K562 (cell line): ENCODE data around the gene BEST1. TPM values are rescaled to one million over a fixed set of nuclear protein-coding genes. Genes with fewer than 3 reads are reported as not detected.

Experiments
- ATAC-seq: fragments of 200-7000 bp; cut with Tn5 transposase; 3 replicates; pipeline ENCODE4 v1.9.1; 2020; ENCODE audit warnings: moderate library complexity
- Bru-seq: library from RNA; stranded (reverse); fragments of 400-500 nt; gene quantifications from one replicate; lab custom pipeline; 2021; lab: Mats Ljungman, UMichigan
- BruChase-seq, 2 experiments: library from RNA; stranded (reverse); fragments of 400-500 nt; gene quantifications; one replicate each; lab custom pipeline; 2021; lab: Mats Ljungman, UMichigan
- BruUV-seq: library from RNA; stranded (reverse); fragments of 400-500 nt; replicated peaks from 2 replicates; lab custom pipeline; 2021; lab: Mats Ljungman, UMichigan
- CTCF ChIA-PET: fragments of 300-600 bp; formaldehyde crosslinking; extraction: SDS; loops from one replicate; lab custom pipeline; 2021; ENCODE audit warnings: low intra/inter-chr PET ratio; lab: Yijun Ruan, JAX
- POLR2A ChIA-PET: fragments of 300-600, 350-650 bp; sonication (Branson Sonifier 250); formaldehyde crosslinking; extraction: SDS; loops from one replicate; lab custom pipeline; 2021; ENCODE audit warnings: antibody characterized with exemption, inconsistent platforms; lab: Yijun Ruan, JAX
- DNase-seq, 4 experiments: peaks; one replicate each; pipeline versions ENCODE4 v3.0.0 to v3.0.0-alpha.2; 2011 to 2018; ENCODE audit warnings: low spot score in 3 of 4, mixed read lengths in 3 of 4; ENCODE audit errors: extremely low read depth in 1 of 4
- FAIRE-seq: peaks from 2 replicates; lab custom pipeline; 2011; peaks lifted over from hg19 to GRCh38; lab: Jason Lieb, UNC
- H2AFZ ChIP-seq: 2 replicates; pipeline ENCODE4 v1.6.0; 2011; ENCODE audit warnings: low read depth, low read length, control low read depth, inconsistent platforms
- H3K27ac ChIP-seq: fragments of 200-600 bp; 3 replicates; pipeline ENCODE4 v1.8.0; 2011; ENCODE audit warnings: low read depth, mild to moderate bottlenecking, control low read depth, inconsistent platforms, low read length, moderate library complexity, mixed read lengths; ENCODE audit errors: extremely low read depth
- H3K27me3 ChIP-seq, 2 experiments: fragments of 300-600 bp in 1 of 2; 2 replicates in 1 of 2; 3 replicates in 1 of 2; pipeline versions ENCODE4 v1.6.0 to v1.8.0; 2011; ENCODE audit warnings: inconsistent platforms in 2 of 2, low read length in 2 of 2, mild to moderate bottlenecking in 1 of 2, mixed read lengths in 1 of 2, moderate library complexity in 1 of 2; ENCODE audit not compliant: control insufficient read depth in 2 of 2, insufficient read depth in 2 of 2
- H3K36me3 ChIP-seq: fragments of 300-600 bp; 3 replicates; pipeline ENCODE4 v1.8.0; 2011; ENCODE audit warnings: mild to moderate bottlenecking, low read length, inconsistent platforms; ENCODE audit not compliant: control insufficient read depth, insufficient read depth
- H3K4me1 ChIP-seq, 2 experiments: fragments of 200-600 bp in 1 of 2; replicated peaks in 1 of 2; 2 replicates in 1 of 2; 3 replicates in 1 of 2; pipeline versions ENCODE4 v1.5.1 to v1.8.0; 2011; ENCODE audit warnings: inconsistent platforms in 2 of 2, low read length in 2 of 2, mild to moderate bottlenecking in 1 of 2, mixed read lengths in 1 of 2, moderate library complexity in 1 of 2; ENCODE audit not compliant: control insufficient read depth in 2 of 2, insufficient read depth in 2 of 2
- H3K4me2 ChIP-seq: 2 replicates; pipeline ENCODE4 v1.6.1; 2011; ENCODE audit warnings: low read length, control low read depth, inconsistent platforms, mixed read lengths; ENCODE audit not compliant: insufficient read depth
- H3K4me3 ChIP-seq: fragments of 200-600 bp; sonication (generic), shearing (Covaris generic); 2 replicates; pipeline ENCODE4 v1.5.1; 2016; ENCODE audit warnings: control low read depth, inconsistent platforms
- H3K79me2 ChIP-seq: fragments of 200-600 bp; 3 replicates; pipeline ENCODE4 v1.8.0; 2011; ENCODE audit warnings: low read length, inconsistent platforms; ENCODE audit not compliant: control insufficient read depth, insufficient read depth
- H3K9ac ChIP-seq, 2 experiments: 2 replicates each; pipeline versions ENCODE4 v1.6.0 to v1.6.1; 2011; ENCODE audit warnings: low read depth in 2 of 2, low read length in 2 of 2, control low read depth in 1 of 2, inconsistent platforms in 1 of 2, mild to moderate bottlenecking in 1 of 2, mixed read lengths in 1 of 2; ENCODE audit not compliant: insufficient read depth in 1 of 2
- H3K9me1 ChIP-seq: one replicate; pipeline ENCODE4 v1.6.0; 2011; ENCODE audit warnings: inconsistent platforms, mild to moderate bottlenecking, low read length, moderate library complexity; ENCODE audit not compliant: control insufficient read depth, insufficient read depth
- H3K9me3 ChIP-seq: replicated peaks from 2 replicates; pipeline ENCODE4 v1.5.1; 2011; ENCODE audit warnings: low read depth, low read length, inconsistent platforms; ENCODE audit not compliant: control insufficient read depth, insufficient read depth
- H4K20me1 ChIP-seq: replicated peaks from 2 replicates; pipeline ENCODE4 v1.6.1; 2011; ENCODE audit warnings: low read length, inconsistent platforms, mixed read lengths; ENCODE audit not compliant: control insufficient read depth, insufficient read depth
- CHD4 ChIP-seq: fragments of 200-600 bp; sonication (generic); IDR thresholded peaks from 3 replicates; pipeline ENCODE4 v1.6.1; 2012; ENCODE audit warnings: low read depth, mild to moderate bottlenecking, mixed read lengths, low read length, inconsistent platforms; ENCODE audit not compliant: insufficient read depth, insufficient replicate concordance, poor library complexity, severe bottlenecking
- NCOR1 ChIP-seq: fragments of 450-650 bp; IDR thresholded peaks from 2 replicates; pipeline ENCODE4 v1.6.1; 2016; ENCODE audit warnings: mild to moderate bottlenecking, moderate library complexity
- NFIX ChIP-seq: fragments of 250-450 bp; sonication (Bioruptor Pico); IDR thresholded peaks from 2 replicates; pipeline ENCODE4 v1.4.0; 2020; ENCODE audit warnings: low read depth, mild to moderate bottlenecking, moderate library complexity
- POLR2G ChIP-seq: fragments of 200-400 bp; formaldehyde crosslinking; IDR thresholded peaks from 2 replicates; pipeline ENCODE4 v1.6.1; 2017; ENCODE audit warnings: low read depth, mild to moderate bottlenecking, antibody characterized with exemption, low read length, moderate library complexity
- TAF15 ChIP-seq: fragments of 200-400 bp; formaldehyde crosslinking; IDR thresholded peaks from 2 replicates; pipeline ENCODE4 v1.6.1; 2017; ENCODE audit warnings: mild to moderate bottlenecking, low read depth, low read length, moderate library complexity
- ZFP30 ChIP-seq: fragments of 250-450 bp; sonication (Bioruptor Pico); IDR thresholded peaks from 2 replicates; pipeline ENCODE4 v1.8.0; 2022; ENCODE audit warnings: moderate library complexity, mild to moderate bottlenecking, inconsistent platforms, borderline replicate concordance
- ZSCAN32 ChIP-seq: fragments of 450-650 bp; formaldehyde crosslinking; IDR thresholded peaks from 2 replicates; pipeline ENCODE4 v1.4.0; 2020; ENCODE audit warnings: mild to moderate bottlenecking, moderate library complexity
- WGBS: fragments of 100-300 bp; shearing (Covaris generic); methylation state at CpG from one replicate; pipeline ENCODE4 v1.1.6; 2016; ENCODE audit warnings: low coverage, mixed read lengths; ENCODE audit not compliant: insufficient coverage; ENCODE audit errors: missing lambda C conversion rate; 5-methylcytosine and 5-hydroxymethylcytosine counted together
- in situ Hi-C: fragments of 300-500 bp; cut with MboI; formaldehyde crosslinking; loops from 4 replicates; pipeline ENCODE4 v1.15.0; 2018; ENCODE audit warnings: inconsistent platforms, mixed read lengths
- intact Hi-C: fragments of 100-400 bp; cut with micrococcal nuclease; formaldehyde crosslinking; loops from 2 replicates; pipeline ENCODE4 v1.14.2; 2022
- long read RNA-seq, 3 experiments: library from polyadenylated mRNA in 2 of 3; library from RNA in 1 of 3; unstranded in 2 of 3; stranded (forward) in 1 of 3; transcript quantifications; one replicate each; pipeline ENCODE4 v2.0.0, GENCODE V29; 2019 to 2022
- polyA minus RNA-seq, 3 experiments: library from RNA; depleted of rRNA, polyadenylated mRNA; stranded (reverse); fragments of >200 nt; gene quantifications; 2 replicates each; pipeline ENCODE4 v1.2.3, GENCODE V29; 2011
- polyA plus RNA-seq, 8 experiments: library from polyadenylated mRNA; depleted of rRNA in 4 of 8; stranded (reverse) in 5 of 8; unstranded in 3 of 8; fragments of >200 nt; fragmentation: Nextera tagmentation in 2 of 8; fragmentation: Illumina TruSeq in 1 of 8; extraction: Ambion mirVana in 2 of 8; extraction: Trizol in 1 of 8; gene quantifications; 2 replicates each; pipeline versions ENCODE4 v1.2.1 to v1.2.3, GENCODE V29; 2011 to 2014; ENCODE audit warnings: inconsistent platforms in 1 of 8, missing spikeins in 1 of 8
- total RNA-seq, 7 experiments: library from RNA; depleted of rRNA in 6 of 7; stranded (reverse); fragments of >200 nt in 6 of 7; fragmentation: Illumina TruSeq in 2 of 7; extraction: Trizol in 2 of 7; gene quantifications; 2 replicates each; pipeline versions ENCODE4 v1.2.1 to v1.2.3, GENCODE V29; 2011 to 2021; ENCODE audit warnings: low replicate concordance in 1 of 7
- TF ChIP-seq, protein P1 (sequence below), 3 experiments: fragments of 200-800 bp in 1 of 3; fragments of 250-450 bp in 1 of 3; fragments of 450-650 bp in 1 of 3; sonication (Bioruptor Pico) in 1 of 3; sonication (Bioruptor generic) in 1 of 3; formaldehyde crosslinking in 1 of 3; IDR thresholded peaks; 2 replicates each; pipeline versions ENCODE4 v1.6.1 to v1.8.0; 2016 to 2022; ENCODE audit warnings: mild to moderate bottlenecking in 2 of 3, missing genetic modification characterization in 2 of 3, missing compliant biosample characterization in 1 of 3, moderate library complexity in 1 of 3
- TF ChIP-seq, protein P2 (sequence below): fragments of 450-650 bp; formaldehyde crosslinking; IDR thresholded peaks from 2 replicates; pipeline ENCODE4 v1.4.0; 2020; ENCODE audit warnings: mild to moderate bottlenecking, moderate library complexity
- TF ChIP-seq, protein P3 (sequence below): fragments of 250-450 bp; sonication (Bioruptor Pico); IDR thresholded peaks from 2 replicates; pipeline ENCODE4 v1.8.0; 2022; ENCODE audit warnings: moderate library complexity, mild to moderate bottlenecking, inconsistent platforms

Gene BEST1
- 4.5 and 6.1 TPM in 2 replicates for total RNA-seq (2011; cell fraction: chromatin; rRNA removed; ENCODE audit: low replicate concordance)
- 4.7 and 5.5 TPM in 2 replicates for total RNA-seq (2011; cell fraction: nucleolus; rRNA removed)
- 4.4 and 5.5 TPM in 2 replicates for total RNA-seq (2011; cell fraction: nucleoplasm; rRNA removed)
- total RNA-seq (2014; rRNA removed), result 0.36 and 0.61 TPM in 2 replicates
- total RNA-seq (2014; rRNA removed; fragmentation: Illumina TruSeq; extraction: Trizol), result 0.35 and 0.40 TPM in 2 replicates
- 0.07 and 0.11 TPM in 2 replicates for total RNA-seq (2015; rRNA removed; fragmentation: Illumina TruSeq; extraction: Trizol)
- total RNA-seq (2021), result 0.85 and 1.0 TPM in 2 replicates
- 0.22 and 0.49 TPM in 2 replicates for polyA plus RNA-seq (2011; rRNA removed)
- 0.15 and 0.35 TPM in 2 replicates for polyA plus RNA-seq (2011; cell fraction: cytosol; rRNA removed)
- polyA plus RNA-seq (2011; cell fraction: nucleus; rRNA removed), result 1.4 and 1.9 TPM in 2 replicates
- polyA plus RNA-seq (2012), result 1.0 and 15.0 TPM in 2 replicates
- 0.73 and 0.86 TPM in 2 replicates for polyA plus RNA-seq (2014; fragmentation: Illumina TruSeq; extraction: Trizol)
- polyA plus RNA-seq (2014; fragmentation: Nextera tagmentation; extraction: Ambion mirVana), result under 1 TPM; 0.27 to 0.62 TPM
- polyA plus RNA-seq (2014; rRNA removed), result 1.3 TPM in 2 replicates
- 0.28 and 0.66 TPM in 2 replicates for polyA minus RNA-seq (2011; rRNA and poly(A)+ RNA removed)
- not detected in 2 replicates for polyA minus RNA-seq (2011; cell fraction: cytosol; rRNA and poly(A)+ RNA removed)
- polyA minus RNA-seq (2011; cell fraction: nucleus; rRNA and poly(A)+ RNA removed), result 0.67 and 2.3 TPM in 2 replicates
- percentile 31 among the genes with signal in this experiment for Bru-seq, nascent RNA
- percentile 38 among the genes with signal in this experiment for BruChase-seq, experiment 1, labeled RNA remaining after a 2-hour chase
- BruChase-seq, experiment 2, labeled RNA remaining after a 6-hour chase, result percentile 37 among the genes with signal in this experiment
- long read RNA-seq, experiment 1, result 0 reads
- long read RNA-seq, experiment 2, result 0 reads
- long read RNA-seq, experiment 3, partial matches to known transcripts, result 0 of 1 reads
- long read RNA-seq, experiment 3, other reads (novel, unspliced or antisense), result 1 of 1 reads

DNA sequence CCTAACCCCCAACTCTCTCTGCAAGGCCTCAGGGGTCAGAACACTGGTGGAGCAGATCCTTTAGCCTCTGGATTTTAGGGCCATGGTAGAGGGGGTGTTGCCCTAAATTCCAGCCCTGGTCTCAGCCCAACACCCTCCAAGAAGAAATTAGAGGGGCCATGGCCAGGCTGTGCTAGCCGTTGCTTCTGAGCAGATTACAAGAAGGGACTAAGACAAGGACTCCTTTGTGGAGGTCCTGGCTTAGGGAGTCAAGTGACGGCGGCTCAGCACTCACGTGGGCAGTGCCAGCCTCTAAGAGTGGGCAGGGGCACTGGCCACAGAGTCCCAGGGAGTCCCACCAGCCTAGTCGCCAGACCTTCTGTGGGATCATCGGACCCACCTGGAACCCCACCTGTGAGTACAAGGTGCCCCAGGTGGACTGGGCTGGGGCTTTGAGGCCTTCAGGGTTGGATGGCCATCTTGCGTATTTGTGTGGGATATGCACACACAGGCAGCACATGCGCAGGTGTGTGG lies at the start of gene BEST1:
TSS of gene BEST1 (plus strand) at position 317 of the 513 bp plus-strand sequence. CDS start 1,456 bp downstream, outside the sequence.
- in situ Hi-C loops, result loop anchor here (5.0 kb wide), 1 partner anchor 153 kb away; no protein-coding TSS in a partner anchor
- ChIA-PET POLR2A (interaction anchor here (0.6 to 14.1 kb wide), 31 partner anchors 14 to 173 kb away, joined by 3 to 327 read pairs (median 5); partner anchors contain the start of genes FEN1, FTH1, INCENP and TMEM258), CTCF (no interaction called here)
- no peaks in the 10 kb centered on the region for H3K79me2 ChIP-seq
- DNase-seq (no peak), ATAC-seq (peak; percentile 1), FAIRE-seq (no peak)
- 0 out of 2 replicates have a peak within 1 kb of the TSS, but pooled peaks have one; percentile 6 for H2AFZ ChIP-seq
- peak within 1 kb of the TSS; percentile 25; the same call in 1 of the 2 replicates for H3K4me3 ChIP-seq
- H3K9me1 ChIP-seq, result peaks cover 5% of the 10 kb centered on the region
- peak within 1 kb of the TSS; percentile 72 for H3K4me2 ChIP-seq
- no peaks in the 10 kb centered on the region for H3K27me3 ChIP-seq
- peak within 1 kb of the TSS; percentile 85 for H3K27ac ChIP-seq
- H4K20me1 ChIP-seq, result no peaks in the 10 kb centered on the region
- no peaks in the 10 kb centered on the region for H3K36me3 ChIP-seq
- TSS peak; percentile 95 for BruUV-seq
- WGBS, result 75% methylated on average over 8 of the region's 8 CpGs
- no peaks in the 10 kb centered on the region for H3K9me3 ChIP-seq
- H3K9ac ChIP-seq, result peak within 1 kb of the TSS; percentile 60 to 82; a peak in 3 of 4 replicates
- intact Hi-C loops, result no loop called here
- peaks cover 26 to 41% of the 10 kb centered on the region in 2 experiments for H3K4me1 ChIP-seq
- TF ChIP-seq TAF15, result no peak
- TF ChIP-seq, protein P1, sequence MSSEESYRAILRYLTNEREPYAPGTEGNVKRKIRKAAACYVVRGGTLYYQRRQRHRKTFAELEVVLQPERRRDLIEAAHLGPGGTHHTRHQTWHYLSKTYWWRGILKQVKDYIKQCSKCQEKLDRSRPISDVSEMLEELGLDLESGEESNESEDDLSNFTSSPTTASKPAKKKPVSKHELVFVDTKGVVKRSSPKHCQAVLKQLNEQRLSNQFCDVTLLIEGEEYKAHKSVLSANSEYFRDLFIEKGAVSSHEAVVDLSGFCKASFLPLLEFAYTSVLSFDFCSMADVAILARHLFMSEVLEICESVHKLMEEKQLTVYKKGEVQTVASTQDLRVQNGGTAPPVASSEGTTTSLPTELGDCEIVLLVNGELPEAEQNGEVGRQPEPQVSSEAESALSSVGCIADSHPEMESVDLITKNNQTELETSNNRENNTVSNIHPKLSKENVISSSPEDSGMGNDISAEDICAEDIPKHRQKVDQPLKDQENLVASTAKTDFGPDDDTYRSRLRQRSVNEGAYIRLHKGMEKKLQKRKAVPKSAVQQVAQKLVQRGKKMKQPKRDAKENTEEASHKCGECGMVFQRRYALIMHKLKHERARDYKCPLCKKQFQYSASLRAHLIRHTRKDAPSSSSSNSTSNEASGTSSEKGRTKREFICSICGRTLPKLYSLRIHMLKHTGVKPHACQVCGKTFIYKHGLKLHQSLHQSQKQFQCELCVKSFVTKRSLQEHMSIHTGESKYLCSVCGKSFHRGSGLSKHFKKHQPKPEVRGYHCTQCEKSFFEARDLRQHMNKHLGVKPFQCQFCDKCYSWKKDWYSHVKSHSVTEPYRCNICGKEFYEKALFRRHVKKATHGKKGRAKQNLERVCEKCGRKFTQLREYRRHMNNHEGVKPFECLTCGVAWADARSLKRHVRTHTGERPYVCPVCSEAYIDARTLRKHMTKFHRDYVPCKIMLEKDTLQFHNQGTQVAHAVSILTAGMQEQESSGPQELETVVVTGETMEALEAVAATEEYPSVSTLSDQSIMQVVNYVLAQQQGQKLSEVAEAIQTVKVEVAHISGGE (CRISPR knock-in tag; IDR thresholded peaks at IDR 0.05), result no peak
- no peak for TF ChIP-seq CHD4
- TF ChIP-seq ZSCAN32 (CRISPR knock-in tag), result no peak
- TF ChIP-seq, protein P2, sequence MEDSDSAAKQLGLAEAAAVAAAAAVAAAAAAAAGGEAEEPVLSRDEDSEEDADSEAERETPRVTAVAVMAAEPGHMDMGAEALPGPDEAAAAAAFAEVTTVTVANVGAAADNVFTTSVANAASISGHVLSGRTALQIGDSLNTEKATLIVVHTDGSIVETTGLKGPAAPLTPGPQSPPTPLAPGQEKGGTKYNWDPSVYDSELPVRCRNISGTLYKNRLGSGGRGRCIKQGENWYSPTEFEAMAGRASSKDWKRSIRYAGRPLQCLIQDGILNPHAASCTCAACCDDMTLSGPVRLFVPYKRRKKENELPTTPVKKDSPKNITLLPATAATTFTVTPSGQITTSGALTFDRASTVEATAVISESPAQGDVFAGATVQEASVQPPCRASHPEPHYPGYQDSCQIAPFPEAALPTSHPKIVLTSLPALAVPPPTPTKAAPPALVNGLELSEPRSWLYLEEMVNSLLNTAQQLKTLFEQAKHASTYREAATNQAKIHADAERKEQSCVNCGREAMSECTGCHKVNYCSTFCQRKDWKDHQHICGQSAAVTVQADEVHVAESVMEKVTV, result 0 out of 2 replicates have a peak, but pooled peaks have one; percentile 35
- TF ChIP-seq NCOR1, result no peak
- TF ChIP-seq, protein P3, sequence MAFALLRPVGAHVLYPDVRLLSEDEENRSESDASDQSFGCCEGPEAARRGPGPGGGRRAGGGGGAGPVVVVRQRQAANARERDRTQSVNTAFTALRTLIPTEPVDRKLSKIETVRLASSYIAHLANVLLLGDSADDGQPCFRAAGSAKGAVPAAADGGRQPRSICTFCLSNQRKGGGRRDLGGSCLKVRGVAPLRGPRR (CRISPR knock-in tag), result peak; percentile 86
- peak; percentile 81 for TF ChIP-seq POLR2G
- peak; percentile 10; the same call in 1 of the 2 replicates for TF ChIP-seq NFIX (CRISPR knock-in tag)
- no peak for TF ChIP-seq ZFP30 (CRISPR knock-in tag)
